IPS-NIHi7 (cell line): ENCODE measurements around the gene ELANE.
A peak's percentile ranks its signal among the peaks of the same experiment; 100 is the strongest.
"Not testable (repeated sequence)": the region's sequence is repeated elsewhere in the genome, so short reads cannot be mapped to it uniquely, and the experiment has no call there.

Experiments used
- DNase-seq: peaks from one replicate; pipeline ENCODE4 v3.0.0; 2012; ENCODE audit warnings: mixed read lengths; ENCODE audit errors: extremely low spot score

The ELANE gene

GRCh38 chr19:862581-863314 lies 10.6 kb downstream of the ELANE start:
- DNase-seq, result peak; percentile 84

GRCh38 chr19:863315-863620 lies 11.2 kb downstream of the ELANE start:
- no peak for DNase-seq

- DNase-seq, result no peak
Measured at GRCh38 chr19:866769-867300, 14.7 kb downstream of the ELANE start.

- no peak for DNase-seq
Measured at GRCh38 chr19:867301-867793, 15.2 kb downstream of the ELANE start.

- no peak for DNase-seq
Measured at GRCh38 chr19:867855-868457, 15.9 kb downstream of the ELANE start.

- no peak for DNase-seq
Measured at GRCh38 chr19:868458-869244, 16.5 kb downstream of the ELANE start.

- DNase-seq, result no peak
Measured at GRCh38 chr19:869245-870177, 17.4 kb downstream of the ELANE start.

GRCh38 chr19:870314-870713 lies 18.2 kb downstream of the ELANE start:
- DNase-seq, result no peak

GRCh38 chr19:870963-871401 lies 18.9 kb downstream of the ELANE start:
- DNase-seq, result no peak

GRCh38 chr19:871446-872265 lies 19.6 kb downstream of the ELANE start:
- no peak for DNase-seq

- peak; percentile 81 for DNase-seq
Measured at GRCh38 chr19:872266-872951, 20.3 kb downstream of the ELANE start.

GRCh38 chr19:873084-873483 lies 21.0 kb downstream of the ELANE start:
- DNase-seq, result peak; percentile 67

GRCh38 chr19:873561-874041 lies 21.5 kb downstream of the ELANE start:
- no peak for DNase-seq

- DNase-seq, result no peak
Measured at GRCh38 chr19:875265-875879, 23.3 kb downstream of the ELANE start.

- no peak for DNase-seq
Measured at GRCh38 chr19:876089-876488, 24.0 kb downstream of the ELANE start.

- no peak for DNase-seq
Measured at GRCh38 chr19:876780-877314, 24.7 kb downstream of the ELANE start.

GRCh38 chr19:877992-878660 lies 26.0 kb downstream of the ELANE start:
- not testable (repeated sequence) for DNase-seq
